Activated effector memory CD4-positive, alpha-beta T cell treated with anti-CD3 and anti-CD28 coated beads, Interleukin-2, amount 50 U/mL, for 16 hours (primary cell): ENCODE results near the gene IL31.

ENCODE experiments used
- DNase-seq: peaks from one replicate; pipeline ENCODE4 v3.0.0-alpha.2; 2020

Gene IL31

DNA sequence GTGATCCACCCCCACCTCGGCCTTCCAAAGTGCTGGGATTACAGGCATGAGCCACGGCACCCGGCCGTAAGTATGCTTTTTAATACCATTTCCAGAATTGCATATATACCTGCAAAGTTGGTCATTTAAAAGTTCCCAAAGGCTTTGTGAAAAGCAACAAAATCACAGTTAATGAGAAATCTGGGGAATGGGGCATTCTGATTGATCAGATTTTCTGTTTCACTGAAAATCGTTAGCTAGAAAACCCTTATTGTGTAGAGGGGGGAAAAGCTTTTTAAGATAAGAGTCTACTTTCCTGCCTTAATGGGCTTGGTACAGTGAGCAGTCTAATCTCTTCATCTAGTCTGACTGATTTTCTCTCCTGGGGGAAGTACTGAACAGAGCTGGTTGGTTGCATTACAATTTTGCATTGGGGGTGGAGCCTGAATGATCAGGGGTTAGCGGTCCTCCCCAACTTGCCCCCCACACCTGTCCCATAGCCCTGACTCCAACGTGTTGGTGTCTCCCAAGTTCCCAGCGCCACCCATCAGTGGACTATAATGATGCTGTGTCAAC lies 23.8 kb downstream of the IL31 start:
- DNase-seq = no peak

DNA sequence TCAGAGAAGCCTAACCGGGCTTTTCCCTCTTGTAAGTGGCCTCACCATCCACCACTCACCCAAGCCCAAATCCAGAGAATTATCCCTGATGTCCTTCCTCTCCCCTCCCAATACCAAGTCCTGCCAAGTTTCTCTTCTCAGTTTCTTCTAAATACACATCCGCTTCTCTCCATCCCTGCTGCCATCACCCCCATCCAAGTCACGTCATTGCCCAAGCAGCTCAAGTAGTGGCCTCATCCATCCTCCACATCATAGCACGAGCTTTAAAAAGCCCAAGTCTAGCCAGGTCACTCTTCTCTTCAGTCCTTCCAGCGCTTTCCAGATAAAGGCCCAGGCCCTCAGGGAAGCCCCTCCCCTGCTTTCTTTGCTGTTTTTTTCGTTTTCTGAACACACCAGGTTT lies 25.4 kb downstream of the IL31 start:
- DNase-seq = no peak

DNA sequence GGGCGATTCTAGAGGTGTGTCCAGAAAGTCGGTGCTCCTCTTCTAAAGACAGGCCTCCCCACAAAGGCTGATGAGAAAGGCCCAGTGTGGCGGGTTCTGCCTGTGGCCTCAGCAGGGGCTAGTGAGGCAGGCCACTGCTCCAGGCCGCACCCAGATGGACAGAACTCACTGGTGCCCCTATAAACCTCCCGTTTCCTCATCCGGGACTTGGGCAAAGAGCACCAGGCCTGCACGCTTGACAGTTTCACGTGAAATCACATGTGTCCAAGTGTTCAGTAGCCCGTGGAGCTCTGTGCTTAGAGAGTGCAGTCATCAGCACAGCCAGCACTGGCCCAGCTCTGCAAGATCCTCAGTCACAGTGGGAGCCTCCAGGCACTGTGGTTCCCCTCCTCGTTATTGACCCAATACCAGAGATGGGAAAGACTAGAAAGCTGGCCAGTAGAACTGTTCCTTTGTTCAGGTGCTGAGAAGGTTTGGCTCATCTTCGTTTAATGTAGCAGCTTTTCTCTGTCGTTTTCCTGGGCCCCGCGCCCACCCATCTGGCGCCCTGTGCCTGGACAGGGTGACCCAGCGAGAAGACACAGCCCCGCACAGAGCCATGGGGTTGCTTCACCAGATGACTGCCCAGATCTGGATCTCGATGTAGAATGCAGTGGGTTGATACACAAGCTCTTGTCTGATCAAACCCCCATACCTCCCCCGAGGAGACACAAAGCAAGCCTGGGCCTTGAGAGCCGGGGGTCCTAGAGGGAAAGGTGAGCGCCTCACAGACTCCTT lies 26.3 kb downstream of the IL31 start:
- no peak for DNase-seq

DNA sequence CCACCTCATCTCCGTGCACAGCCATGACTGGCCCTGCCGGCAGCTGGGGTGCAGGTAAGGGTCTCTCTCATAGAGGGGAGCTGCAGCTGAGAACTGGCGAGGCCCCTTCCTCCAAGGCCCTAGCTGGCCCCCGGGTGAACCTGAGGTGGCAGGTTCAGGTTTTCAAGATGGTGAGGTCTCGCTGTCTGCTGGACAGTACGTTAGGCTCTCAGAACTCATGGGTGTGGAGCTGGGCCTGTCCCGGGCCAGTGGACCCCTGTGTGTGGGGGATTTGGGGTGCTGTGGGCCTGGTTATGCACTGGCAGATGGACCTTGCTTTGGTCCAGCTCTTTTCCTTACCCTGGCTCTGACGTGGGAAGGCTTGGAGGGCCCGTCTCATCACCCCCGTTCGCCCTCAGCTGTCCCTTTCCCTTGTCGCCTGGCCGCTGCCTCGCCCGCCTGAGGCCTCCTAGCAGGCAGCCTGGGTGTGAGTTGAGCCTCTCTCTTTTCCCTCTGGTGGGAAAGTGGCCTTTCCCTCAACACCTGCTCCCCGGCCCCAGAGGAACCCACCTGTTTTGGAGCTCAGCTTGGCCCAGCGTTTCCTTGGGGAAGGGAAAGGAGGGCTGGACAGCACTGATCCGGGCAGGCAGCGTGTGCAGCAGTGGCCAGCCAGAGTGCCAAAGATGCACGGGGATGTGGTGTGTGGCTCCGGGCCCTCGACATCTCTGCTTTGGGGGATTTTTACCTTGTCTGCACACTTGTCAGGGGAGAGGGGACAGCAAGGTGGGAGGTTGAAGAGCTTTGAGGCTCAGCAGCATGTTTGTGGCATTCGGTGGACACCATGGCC lies 28.3 kb downstream of the IL31 start:
- no peak for DNase-seq

DNA sequence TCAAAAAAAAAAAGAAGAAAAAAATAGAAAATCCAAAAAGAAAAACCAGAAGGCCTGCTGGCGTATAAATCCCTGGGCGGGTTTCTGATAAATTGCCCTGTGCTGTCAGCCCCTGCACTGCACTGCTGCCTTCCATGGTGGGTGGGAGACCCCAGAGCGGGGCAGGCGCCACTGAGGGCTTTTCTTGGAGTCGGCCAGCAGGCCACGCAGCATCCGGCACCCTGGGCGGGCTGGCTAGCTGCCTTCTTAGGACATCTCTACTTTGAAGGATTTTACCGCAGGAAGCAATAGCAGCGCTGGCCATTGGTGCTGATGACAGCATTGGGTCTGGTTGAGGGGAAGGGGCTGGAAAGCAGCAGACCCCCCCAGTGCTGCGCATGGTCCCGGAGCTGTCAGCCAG lies 29.1 kb downstream of the IL31 start:
- DNase-seq = no peak

DNA sequence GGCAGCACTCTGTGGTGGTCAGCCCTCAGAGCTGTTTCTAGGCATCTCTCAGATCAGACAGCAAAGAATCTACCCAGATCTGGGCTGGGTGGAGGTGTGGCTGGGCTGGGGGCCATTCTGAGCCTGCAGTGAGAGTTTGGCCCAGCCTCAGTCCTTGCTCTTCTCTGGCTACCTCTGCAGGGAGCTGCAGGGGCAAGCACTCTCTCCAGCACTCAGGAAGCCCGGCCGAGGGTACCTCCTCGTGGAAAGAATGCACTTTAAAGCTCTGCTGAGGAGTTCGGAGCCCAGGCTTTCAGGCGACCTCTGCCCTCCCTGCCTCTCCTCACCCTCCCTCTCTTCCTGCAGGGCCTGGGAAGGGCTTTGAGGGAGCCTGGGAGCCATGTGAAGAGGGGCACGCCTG lies 31.2 kb downstream of the IL31 start:
- DNase-seq = no peak

DNA sequence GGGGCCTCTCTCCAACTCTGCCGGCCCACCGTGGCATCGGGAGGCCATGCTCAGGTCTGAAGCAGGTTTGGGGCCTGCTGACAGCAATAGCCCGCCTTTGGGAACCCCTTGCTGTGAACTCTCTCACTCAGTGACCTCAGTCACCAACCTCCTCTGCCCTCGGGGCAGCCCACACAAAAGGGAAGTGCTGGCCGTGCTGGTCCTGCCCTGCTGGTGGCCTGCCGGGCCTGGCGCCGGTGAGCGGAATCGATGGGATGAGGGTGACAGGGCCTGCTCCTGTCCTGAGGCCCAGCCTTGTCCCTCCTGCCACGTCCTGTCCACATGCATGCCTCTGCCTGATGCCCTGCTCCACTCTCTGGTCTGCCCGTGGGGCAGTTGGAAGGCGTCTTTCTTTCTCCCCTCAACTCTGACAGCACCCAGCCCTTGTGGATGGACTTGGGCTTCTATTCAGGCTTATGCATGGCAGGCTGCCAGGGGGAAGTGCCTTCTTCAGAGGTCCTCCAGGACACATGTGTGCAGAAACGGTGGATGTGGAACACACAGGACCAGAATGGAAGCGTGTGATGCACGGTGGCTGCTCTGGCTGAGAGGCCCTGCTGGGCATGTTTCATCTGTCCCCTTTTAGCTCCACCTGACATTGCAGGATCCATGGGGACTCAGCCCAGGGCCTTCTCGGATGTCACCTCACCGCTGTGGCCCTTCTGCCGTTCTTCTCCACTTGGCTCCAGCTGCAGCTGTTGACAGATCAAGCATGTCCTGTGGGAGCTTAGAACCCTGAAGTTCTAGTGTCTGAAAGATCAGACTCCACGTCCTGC lies 31.9 kb downstream of the IL31 start:
- DNase-seq = no peak

DNA sequence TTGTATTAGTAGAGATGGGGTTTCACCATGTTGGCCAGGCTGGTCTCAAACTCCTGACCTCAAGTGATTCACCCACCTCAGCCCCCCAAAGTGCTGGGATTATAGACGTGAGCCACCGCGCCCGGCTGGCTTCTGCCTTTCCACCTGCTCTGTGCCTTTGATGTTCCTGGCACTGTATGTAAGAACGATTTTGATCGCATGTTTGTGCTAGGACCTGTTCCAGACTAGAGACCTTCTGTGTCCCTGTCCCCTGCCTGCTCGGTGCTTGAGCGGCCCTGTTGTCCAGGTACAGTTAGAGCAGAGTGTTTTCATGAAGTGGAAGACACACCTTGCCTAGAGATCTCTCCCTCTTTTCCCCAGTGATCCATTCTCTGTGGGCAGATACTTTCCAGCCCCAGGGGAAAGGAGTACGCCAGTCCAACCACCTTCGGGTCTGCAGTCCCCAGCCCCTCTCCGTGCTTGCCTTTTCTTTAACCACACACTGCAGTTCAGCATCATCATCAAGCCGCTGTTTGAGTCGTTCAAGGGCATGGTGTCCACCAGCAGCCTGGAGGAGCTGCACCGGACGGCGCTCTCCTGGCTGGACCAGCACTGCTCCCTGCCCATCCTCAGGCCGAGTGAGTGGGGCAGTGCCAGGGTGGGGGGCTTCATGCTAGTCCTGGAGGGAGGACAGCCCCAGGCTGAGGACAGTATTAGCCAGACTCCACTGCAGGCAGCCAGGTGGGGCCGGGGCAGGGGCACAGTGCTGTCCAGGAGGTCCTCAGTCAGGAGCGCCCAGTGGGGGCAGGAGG lies 33.4 kb downstream of the IL31 start:
- no peak for DNase-seq

DNA sequence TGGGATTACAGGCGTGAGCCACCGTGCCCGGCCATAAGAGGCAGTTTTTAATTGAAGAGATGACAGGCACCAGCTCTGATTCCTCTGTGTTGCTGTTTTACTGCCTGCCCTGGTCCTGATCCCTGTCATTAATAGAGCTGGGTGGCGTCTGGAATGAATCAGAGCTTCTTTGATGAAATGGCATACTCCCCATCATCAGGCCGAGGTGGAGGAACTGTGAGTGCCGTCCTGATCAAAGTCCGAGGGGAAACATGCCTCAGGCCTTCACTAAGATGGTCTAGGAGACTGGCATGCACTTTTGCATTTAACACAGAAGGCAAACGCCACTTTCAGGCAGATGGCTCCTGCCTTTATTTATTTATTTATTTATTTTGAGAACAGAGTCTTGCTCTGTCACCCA lies 34.1 kb downstream of the IL31 start:
- DNase-seq = no peak

DNA sequence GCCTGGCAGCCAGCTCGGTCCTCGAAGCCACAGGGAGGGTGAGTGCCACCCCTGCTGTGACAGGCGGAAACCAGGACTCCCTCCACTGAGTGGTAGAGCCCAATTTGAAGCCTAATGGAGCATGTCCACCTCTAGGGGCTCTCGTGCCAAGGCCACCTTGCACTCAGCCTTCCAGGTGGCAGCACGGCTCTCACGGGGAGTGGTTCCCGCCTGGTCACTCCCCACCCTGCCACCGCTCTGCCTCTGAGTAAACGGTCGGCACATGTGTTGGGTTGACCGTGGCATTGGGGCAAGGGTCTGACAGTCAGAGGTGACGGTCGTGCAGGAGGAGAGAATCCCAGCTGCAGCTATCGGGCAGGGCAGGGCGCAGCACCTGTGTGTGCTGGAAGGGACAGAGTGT lies 34.8 kb downstream of the IL31 start:
- DNase-seq = no peak

DNA sequence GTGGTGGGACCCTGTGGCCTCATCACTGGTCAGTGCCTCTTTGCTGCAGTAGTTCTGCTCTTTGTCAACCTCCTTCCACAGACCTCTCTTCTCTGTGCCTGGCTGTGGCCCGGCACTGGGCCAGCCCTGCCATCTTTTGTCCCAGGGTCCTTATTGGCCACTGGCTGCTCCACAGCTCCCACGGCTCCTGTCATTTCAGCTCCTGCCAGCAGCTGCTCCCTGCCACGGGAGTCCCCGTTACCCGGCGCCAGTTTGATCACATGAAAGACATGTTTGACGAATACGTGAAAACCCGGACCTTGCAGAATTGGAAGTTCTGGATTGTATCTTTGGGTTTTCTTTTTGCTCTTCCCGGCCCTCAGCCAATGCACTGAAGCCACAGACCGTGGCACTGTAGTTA lies 35.4 kb downstream of the IL31 start:
- no peak for DNase-seq

DNA sequence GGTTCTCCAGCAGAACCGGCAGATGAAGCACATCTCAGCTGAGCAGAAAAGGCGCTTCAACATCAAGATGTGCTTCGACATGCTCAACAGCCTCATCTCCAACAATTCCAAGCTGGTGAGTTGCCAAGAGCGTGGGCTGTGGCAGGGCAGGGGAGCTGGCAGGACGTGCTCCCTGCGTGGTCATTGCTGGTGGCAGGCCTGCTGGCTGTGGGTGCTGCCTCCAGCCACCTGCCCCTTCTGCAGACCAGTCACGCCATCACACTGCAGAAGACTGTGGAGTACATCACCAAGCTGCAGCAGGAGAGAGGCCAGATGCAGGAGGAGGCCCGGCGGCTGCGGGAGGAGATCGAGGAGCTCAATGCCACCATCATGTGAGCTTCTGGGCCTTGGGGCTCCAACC lies 35.8 kb downstream of the IL31 start:
- no peak for DNase-seq

DNA sequence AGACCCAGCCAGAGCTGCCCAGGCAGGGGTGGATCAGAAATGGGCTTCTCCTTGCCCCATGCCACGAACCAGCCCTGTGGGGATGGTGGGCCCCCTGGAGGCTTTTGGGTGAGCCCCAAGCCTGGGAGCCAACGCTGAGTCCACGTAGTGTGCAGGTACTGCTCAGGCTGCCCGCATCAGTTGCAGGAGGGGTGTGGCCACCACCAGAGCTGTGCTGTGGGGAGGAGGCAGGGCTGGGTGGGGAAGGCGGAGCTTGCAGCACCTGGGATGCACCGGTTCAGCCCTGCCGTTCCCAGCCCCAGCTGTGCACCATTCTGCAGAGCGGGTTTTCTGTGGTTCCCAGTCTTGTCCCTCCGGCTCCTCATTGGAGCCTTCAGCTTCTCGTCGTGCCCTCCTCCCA lies 36.3 kb downstream of the IL31 start:
- DNase-seq = no peak

DNA sequence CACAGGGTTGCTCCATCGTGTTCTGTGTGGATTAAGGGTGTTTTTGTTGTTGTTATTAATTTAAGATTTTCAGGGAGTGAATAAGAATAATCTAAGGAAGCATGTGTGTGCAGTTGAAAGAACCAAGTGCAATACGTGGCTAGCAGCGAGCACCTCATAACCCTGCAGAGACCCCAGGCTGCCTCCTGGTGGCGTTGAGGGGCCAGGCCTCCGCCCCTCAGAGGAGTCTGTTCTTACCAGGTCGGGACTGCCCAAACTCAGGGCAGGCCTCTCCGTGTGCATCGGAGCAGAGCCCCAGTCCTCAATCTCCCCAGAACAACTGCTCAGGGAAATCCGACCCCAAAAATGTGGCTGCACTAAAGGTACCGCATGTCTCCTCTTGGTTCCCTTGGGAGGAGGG lies 36.8 kb downstream of the IL31 start:
- DNase-seq = no peak

DNA sequence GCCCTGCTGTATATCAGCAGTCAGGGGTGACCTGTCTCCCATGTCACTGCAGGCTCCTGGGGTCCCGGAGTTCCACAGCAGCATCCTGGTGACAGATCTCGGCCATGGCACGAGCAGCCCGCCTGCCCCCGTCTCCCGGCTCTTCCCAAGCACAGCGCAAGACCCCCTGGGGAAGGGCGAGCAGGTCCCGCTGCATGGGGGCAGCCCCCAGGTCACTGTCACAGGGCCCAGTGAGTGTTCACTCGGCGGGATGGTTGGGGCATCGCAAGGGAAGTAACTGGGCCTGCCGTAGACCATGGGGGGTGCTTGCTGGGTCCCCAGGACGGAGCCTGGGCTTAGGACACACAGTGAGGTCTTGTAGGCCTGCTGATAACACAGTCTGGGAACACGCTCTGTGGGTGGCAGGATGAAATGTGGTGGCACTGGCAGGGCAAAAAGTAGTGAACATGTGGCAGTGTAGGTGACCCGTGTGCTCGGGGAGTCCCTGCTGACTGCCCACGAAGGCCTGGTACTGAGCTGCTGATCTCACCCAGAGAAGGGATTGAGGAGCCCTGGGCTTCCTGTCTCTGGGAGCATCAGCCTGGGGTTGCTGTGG lies 38.5 kb downstream of the IL31 start:
- no peak for DNase-seq

DNA sequence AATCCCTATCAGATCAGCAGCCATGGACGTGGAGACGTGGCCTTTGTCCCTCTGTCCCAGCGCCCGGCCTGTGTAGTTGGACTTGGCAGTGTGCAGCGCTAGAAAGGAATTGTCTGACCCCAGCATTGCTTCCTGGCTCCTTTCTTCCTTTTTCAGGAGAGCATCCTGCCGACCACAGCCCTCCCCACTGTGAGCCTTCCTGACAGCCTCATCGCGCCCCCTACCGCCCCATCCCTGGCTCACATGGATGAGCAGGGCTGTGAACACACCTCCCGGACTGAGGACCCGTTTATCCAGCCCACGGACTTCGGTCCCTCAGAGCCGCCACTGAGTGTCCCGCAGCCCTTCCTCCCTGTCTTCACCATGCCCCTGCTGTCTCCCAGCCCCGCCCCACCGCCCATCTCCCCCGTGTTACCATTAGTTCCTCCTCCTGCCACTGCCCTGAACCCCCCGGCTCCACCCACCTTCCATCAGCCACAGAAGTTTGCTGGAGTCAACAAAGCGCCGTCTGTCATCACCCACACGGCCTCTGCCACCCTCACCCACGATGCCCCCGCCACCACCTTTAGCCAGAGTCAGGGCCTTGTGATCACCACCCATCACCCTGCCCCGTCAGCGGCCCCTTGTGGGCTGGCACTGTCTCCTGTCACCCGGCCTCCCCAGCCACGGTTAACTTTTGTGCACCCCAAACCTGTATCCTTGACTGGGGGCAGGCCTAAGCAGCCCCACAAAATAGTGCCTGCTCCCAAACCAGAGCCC lies 40.6 kb downstream of the IL31 start:
- DNase-seq = no peak

DNA sequence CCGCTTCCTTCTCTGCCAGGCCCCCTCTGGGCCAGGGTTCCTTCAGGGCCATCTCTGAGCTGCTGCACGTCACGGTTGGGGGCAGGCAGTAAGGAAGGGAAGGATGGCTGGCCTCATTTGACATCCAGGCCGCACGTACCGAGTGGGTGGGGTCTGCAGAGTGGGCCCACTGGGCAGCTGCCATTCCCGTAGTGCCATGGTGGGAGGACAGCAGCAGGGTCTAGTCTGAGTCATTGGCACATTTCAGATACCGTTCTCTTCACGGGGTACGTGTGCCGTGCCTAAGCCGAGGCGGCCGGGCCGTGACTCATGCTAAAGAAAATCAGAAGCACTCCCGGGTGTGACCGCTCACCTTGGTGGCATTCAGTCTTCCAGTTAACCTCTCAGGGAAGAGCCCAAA lies 43.9 kb downstream of the IL31 start:
- no peak for DNase-seq

DNA sequence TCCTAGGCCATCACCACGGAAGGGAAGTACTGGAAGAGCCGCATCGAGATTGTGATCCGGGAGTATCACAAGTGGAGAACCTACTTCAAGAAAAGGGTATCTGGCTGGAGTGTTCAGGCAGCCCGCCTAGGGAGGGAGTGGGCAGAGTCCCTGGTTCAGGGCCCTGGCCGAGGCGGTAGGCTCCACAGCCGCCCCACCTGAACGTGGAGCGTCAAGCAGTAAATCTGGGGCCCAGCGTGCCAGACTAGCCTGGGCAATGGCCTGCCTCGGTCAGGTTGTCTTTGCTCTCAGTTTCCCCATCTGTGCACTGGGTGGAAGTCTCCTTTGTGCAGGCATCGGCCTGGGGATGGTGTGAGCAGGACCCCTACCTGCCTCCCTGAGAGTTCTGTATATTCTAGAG lies 44.9 kb downstream of the IL31 start:
- no peak for DNase-seq

DNA sequence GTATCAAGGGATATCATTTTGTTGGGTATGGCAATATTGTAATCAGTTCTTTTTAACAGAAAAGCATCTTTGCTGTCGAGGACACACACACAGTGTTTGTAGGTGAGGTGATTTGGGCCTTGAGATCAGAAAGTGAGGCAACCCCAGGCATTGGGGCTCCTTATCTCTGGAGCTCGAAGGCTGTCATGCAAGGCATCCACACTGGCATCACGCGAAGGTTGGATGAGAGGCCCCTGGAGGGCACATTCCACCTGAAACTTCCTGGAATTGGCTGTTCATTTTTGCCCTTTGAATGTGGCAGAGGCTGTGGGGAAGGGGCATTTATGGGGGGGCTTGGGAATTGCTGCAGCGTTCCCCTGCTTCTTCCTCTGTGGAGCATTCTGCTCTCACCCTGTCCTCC lies 45.5 kb downstream of the IL31 start:
- no peak for DNase-seq

DNA sequence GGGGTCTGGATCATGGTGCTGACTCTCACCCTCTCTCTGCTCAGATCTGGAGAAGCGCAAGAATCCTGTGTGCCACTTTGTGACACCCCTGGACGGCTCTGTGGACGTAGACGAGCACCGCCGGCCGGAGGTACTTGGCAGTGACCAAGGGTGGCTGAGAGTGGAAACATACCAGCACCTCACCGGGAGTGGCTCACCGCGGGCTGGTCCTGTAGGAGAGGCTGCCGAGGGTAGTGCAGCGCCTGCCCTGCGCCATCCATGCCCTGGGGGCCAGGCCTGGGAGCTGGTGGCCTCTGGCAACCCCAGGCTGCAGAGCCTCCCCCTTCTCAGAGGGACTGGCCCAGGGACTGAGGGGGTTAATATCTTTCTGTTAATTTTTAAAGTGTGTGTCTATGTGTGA lies 46.2 kb downstream of the IL31 start:
- DNase-seq = no peak
